Stimulated activated CD8-positive, alpha-beta memory T cell treated with anti-CD3 and anti-CD28 coated beads, Interleukin-2, amount 100 ng/mL, for 1 hour (primary cell): ENCODE results near the gene LILRA6.
"Not testable (repeated sequence)": the region's sequence is repeated elsewhere in the genome, so short reads cannot be mapped to it uniquely, and the experiment has no call there.

Experiments used
- DNase-seq, 2 donors: peaks; one replicate each; pipeline ENCODE4 v3.0.0-alpha.2; 2020; ENCODE audit warnings: low read depth in 2 of 2

LILRA6 gene

GRCh38 chr19:54242646-54243045 lies at the start of gene LILRA6:
TSS of gene LILRA6 (minus strand) at chr19:54242790.
- not testable (repeated sequence) for DNase-seq

- DNase-seq, result not testable (repeated sequence)
These were observed 46.6 kb upstream of the LILRA6 start for GRCh38 chr19:54289160-54289559.

DNA sequence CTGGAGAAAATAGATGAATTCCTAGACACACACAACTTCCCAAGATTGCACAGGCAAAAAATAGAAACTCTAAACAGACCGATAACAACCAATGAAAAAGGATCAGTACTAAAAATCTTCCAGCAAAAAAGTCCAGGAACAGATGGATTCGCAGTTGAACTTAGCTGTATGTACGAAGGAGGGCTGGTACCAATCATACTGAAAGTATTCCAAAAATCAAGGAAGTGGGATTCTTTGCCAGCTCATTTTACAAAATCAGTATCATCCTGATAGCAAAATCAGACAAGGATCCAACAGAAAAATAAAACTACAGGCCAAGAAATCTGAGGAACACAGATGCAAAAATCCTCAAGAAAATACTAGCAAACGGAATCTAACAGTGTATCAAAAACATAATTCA lies 44.9 kb upstream of the LILRA6 start:
- no peak for DNase-seq

GRCh38 chr19:54286283-54286682 lies 43.7 kb upstream of the LILRA6 start:
- not testable (repeated sequence) for DNase-seq

DNA sequence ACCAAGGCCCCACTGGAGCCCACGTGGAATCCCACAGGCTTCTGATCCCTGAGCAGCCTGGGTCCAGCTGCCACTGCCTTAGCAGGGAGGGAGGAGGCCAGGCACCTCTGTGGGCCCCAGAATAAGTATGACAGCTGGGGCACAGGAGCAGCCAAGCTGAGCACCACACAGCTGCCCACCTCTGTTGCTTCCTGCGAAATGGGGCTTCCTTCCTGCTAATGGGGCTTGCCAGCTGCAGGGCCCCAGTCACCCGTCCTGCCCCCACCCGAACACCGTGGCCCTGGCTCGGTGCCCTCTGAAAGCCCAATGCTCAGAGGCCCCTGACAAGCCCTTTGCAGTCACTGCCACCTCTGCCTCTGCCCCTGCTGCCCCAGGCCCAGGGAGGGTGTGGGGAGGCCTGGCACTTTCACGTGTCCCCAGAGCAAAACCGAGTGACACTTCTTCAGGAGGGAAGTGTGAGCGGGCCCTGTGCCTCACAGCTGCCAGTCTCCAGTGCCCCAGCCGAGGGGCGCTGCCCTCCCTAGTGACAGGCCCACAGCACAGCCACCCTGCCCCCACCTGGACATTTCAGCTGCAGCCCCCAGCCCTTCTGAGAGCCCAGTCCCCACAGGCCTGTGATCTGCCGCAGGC lies 43.0 kb upstream of the LILRA6 start:
- DNase-seq, result not testable (repeated sequence)

DNA sequence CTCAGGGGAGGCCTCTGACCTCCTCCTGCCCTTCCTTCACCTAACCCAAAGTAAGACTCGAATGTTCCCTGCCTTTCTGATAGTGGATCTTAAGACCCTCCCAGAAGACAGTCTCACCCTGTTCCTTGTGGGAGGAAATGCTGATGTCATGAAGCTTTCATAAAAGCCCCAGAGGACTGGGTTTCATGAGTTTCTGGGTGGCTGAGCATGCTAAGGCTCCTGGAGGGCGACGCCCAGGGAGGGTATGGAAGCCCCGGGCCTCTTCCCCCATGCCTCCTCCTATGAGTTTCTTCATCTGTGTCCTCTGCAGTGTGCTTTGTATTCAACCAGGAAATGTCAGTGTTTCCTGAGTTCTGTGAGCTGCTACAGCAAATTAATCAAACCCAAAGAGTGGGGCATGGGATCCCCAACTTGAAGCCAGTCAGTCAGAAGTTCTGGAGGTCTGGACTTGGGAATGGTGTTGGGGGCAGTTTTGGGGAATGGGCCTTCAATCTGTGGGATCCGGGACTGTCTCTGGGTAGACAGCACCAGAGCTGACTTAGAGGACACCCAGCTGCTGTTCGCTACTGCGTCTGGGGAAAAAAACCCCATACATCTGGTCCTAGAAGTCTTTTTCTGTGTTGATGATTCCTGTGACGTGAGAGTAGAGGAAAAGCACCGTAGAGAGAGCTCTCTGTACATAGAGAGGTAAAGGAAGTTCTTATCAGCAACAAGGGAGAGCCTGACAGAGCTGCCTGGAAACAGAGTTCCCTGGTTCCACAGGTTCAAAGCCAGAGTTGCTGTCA lies 40.3 kb upstream of the LILRA6 start:
- no peak for DNase-seq

DNA sequence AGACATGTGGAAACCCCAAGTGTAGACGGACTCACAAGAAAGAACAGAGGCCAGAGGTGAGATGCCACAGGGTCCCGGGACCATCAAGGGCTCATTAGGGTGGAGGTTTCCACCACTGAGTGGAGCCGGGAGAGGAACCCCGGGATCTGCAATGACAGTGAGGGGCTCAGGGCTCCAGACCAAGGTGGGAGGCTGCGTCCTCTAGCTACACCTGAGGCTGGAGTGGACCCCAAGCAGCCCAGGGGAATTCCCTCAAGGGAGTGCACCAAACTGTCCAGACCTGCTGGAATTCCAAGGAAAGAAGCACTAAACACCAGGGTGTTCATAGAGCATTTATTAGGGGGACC lies 39.1 kb upstream of the LILRA6 start:
- not testable (repeated sequence) for DNase-seq

GRCh38 chr19:54281007-54281728 lies 38.6 kb upstream of the LILRA6 start, which contains the start of gene LILRB2:
TSS of gene LILRB2 (minus strand) at chr19:54281110. CDS start at chr19:54280496, 614 bp downstream.
- no peak for DNase-seq

DNA sequence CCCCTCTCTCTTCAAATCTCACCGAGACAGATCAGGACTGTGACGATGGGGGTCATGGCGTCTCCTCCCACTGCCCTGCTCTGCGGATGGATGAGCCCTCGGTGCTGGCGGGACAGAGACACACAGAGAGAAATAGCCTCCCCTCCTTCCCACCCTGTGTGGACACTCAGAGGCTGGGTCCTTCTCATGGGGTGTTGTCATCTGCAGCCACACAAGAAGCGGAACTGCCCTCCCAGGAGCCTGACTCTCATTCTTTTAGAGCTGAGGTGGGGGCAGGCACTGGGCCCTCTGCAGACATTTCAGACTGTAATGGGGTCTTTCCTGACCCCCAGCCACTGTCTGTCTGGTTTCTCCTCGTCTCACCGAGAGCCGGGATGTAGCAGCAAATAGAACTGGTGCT lies 37.9 kb upstream of the LILRA6 start:
- DNase-seq, result not testable (repeated sequence)

GRCh38 chr19:54280025-54280424 lies 37.4 kb upstream of the LILRA6 start:
- DNase-seq, result not testable (repeated sequence)

- DNase-seq, result no peak
These were observed 36.9 kb upstream of the LILRA6 start for GRCh38 chr19:54279406-54279962.

DNA sequence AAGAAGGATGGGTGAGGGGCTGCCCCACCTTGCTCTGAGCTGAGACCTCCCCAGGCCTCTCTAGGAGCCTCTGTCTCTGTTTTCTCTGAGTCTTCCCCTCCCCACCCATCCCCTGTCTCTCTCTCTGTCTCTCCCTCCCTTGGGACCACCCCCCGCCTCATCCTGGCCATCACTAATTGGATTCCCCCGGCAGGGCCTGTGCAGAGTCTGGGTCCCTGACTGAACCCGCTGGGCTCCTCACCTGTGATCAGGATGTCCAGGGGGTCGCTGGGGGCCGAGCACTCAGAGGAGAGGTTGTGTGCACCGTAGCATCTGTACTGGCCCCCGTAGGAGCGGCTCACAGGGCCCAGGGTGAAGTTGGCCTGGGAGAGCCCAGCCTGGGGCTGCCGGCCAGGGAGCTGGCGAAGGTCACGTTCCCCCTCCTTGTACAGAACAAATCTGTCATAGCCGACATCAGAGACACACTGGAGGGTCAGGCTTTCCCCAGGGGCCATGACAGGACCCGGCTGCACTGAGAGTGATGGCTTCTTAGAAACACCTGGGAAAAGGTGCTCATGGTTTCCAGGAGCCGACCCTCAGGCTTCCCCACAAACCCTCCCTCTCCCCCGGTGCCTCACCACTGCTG lies 36.1 kb upstream of the LILRA6 start:
- not testable (repeated sequence) for DNase-seq

- DNase-seq, result not testable (repeated sequence)
These were observed 35.5 kb upstream of the LILRA6 start for GRCh38 chr19:54278056-54278455.

DNA sequence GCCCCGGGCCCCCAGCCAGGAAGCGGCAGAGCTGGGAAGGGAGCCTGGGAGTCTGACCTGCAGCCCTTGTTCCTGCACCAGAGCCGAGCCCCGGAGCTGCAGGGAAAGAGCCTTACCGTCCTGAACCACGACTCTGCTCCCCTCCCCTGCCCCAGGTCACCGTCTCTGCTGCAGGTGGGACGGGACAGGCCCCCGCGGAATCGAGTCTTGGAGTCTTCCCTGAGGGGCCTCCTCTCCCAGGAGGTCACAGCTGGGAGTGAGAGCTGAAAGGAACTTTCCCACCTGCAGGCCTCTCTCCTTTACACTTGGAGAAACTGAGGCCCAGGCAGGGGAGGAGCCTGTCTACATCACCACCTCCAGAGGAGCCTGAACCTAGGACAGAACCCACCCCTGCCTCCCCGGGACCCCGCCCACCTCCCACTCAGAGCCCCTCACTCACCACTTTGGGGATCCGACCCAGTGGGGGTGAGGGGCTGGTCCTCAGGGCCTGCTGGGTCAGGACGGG lies 34.6 kb upstream of the LILRA6 start:
- not testable (repeated sequence) for DNase-seq

DNA sequence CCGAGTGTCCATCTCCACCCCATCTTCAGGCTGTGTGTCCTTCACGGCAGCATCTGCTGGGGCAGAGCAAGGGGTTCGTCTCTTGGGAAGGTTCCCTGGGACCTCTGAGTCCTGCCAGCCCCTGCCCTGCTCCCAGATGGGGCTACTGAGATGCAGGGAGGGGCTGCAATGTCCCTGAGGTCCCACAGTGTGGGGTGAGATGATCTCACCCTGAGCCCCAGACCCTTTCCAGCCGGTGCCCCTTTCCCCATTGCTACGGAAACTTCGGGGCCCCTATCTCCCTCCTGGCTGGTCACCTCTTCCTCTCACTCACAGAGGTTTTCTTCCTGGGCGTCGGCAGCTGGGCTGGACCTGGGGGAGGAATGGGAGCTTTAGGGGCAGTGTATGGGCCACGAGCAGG lies 33.4 kb upstream of the LILRA6 start:
- no peak for DNase-seq

DNA sequence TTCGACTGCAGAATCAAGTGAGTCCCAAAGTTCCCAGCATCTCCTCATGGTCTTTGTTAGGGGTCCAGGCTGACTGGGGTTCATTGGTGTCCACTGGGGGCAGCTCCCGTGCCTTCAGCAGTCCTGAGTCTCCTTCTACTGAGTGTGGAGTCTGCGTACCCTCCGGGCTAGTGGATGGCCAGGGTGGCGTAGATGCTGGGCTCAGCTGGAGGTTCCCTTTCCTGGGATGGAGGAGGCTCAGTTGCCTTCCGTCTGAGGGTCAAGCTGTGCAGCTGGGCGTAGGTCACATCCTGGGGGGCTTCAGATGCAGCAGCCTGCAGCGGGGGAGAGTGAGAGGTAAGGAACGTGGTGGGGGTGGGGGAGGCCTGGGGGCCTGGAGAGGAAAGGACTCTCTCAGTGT lies 31.9 kb upstream of the LILRA6 start:
- DNase-seq, result not testable (repeated sequence)

DNA sequence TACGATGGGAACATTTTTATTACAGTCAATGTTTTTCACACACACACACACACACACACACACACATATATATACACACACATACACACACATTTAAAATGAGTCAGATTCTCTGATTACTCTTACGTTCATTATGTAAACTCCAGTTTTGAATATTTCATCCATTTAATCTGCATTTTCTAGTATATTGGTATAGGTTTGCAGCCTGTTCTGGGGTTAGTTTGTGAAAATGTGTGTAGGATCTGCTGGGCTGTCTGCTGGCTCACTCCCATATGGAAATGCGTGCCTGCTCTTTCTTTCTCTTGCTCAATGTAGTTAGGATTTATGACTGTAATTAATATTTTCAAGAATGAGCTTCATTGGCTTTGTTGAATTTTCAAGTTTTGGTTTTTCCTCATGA lies 31.2 kb upstream of the LILRA6 start:
- DNase-seq, result no peak

- DNase-seq, result not testable (repeated sequence)
These were observed 29.6 kb upstream of the LILRA6 start for GRCh38 chr19:54272181-54272580.

- not testable (repeated sequence) for DNase-seq
These were observed 29.0 kb upstream of the LILRA6 start for GRCh38 chr19:54271587-54271986.

GRCh38 chr19:54271106-54271505 lies 28.5 kb upstream of the LILRA6 start:
- no peak for DNase-seq

DNA sequence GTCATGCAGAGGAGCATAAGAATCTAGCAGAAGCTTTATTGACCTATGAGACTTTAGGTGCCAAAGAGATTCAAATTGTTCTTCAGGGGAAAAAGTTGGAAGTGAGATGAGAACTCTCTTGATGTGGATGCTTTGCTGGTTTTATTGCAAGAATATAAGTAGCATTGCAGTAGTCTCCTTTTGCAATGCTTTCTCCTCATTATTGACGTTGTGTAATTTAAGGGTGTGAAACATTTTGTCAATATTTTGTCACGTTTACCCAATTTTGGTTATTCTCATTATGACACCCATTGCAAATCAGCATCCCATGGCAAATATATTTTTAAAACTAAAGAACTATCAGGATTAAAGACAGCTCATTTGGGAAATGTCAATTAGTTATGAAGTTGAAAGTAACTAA lies 26.3 kb upstream of the LILRA6 start:
- DNase-seq, result no peak

GRCh38 chr19:54266133-54266532 lies 23.5 kb upstream of the LILRA6 start:
- peak; percentile 26 to 48 for DNase-seq
